Mammary epithelial cell (primary cell): Measurements from ENCODE around the gene UBE2L5.

Experiments
- EZH2 ChIP-seq: IDR thresholded peaks from 2 replicates; pipeline ENCODE4 v1.6.1; 2012; ENCODE audit warnings: low read length, inconsistent platforms, borderline replicate concordance
- TF ChIP-seq, protein P1 (sequence below), 2 donors: IDR thresholded peaks in 1 of 2; conservative IDR thresholded peaks in 1 of 2; 2 replicates each; pipeline ENCODE4 v1.5.1; 2011 to 2012; ENCODE audit warnings: inconsistent platforms in 2 of 2, low read length in 2 of 2, mild to moderate bottlenecking in 2 of 2, control low read depth in 1 of 2, low read depth in 1 of 2; ENCODE audit not compliant: insufficient read depth in 1 of 2; ENCODE audit errors: extremely low read depth in 1 of 2

DNA sequence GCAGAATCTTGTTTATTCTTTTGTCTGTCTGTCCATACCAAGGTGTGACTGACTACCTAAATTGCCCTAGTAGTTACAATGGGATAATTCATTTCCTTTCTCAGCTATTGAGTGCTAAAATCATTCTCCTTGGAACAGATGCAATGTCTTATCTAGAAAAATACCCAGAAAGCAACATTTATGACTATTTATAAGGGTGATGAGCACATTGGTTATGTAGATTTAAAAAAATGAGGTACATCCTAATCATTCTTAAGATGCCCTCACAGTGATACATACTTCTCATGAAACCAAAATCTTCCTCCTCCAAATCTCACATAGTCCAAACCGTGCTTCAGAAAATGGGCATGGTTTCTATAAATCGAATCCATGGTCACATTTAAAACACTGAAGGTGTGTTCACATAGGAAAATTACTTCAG, 11.6 kb upstream of the UBE2L5 start:
- TF ChIP-seq, protein P1, sequence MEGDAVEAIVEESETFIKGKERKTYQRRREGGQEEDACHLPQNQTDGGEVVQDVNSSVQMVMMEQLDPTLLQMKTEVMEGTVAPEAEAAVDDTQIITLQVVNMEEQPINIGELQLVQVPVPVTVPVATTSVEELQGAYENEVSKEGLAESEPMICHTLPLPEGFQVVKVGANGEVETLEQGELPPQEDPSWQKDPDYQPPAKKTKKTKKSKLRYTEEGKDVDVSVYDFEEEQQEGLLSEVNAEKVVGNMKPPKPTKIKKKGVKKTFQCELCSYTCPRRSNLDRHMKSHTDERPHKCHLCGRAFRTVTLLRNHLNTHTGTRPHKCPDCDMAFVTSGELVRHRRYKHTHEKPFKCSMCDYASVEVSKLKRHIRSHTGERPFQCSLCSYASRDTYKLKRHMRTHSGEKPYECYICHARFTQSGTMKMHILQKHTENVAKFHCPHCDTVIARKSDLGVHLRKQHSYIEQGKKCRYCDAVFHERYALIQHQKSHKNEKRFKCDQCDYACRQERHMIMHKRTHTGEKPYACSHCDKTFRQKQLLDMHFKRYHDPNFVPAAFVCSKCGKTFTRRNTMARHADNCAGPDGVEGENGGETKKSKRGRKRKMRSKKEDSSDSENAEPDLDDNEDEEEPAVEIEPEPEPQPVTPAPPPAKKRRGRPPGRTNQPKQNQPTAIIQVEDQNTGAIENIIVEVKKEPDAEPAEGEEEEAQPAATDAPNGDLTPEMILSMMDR (conservative IDR thresholded peaks at IDR 0.05 in 1 of 2, IDR thresholded peaks at IDR 0.05 in 1 of 2; ENCODE audit: extremely low read depth in 1 of 2, insufficient read depth in 1 of 2, low read depth in 1 of 2, low read length in 2 of 2), result no peak
- TF ChIP-seq EZH2, result no peak
